HCT116 (cell line): ENCODE data around the gene ZNF143. TPM values are rescaled to one million over a fixed set of nuclear protein-coding genes. Genes with fewer than 3 reads are reported as not detected.

Experiments
- ATAC-seq: fragments of 200-7000 bp; cut with Tn5 transposase; 2 replicates; pipeline ENCODE4 v1.9.1; 2020; ENCODE audit warnings: mild to moderate bottlenecking, moderate library complexity
- BruUV-seq: library from RNA; stranded (reverse); fragments of 400-500 nt; replicated peaks from 2 replicates; lab custom pipeline; 2021; lab: Mats Ljungman, UMichigan
- CTCF ChIA-PET: fragments of 300-600 bp; sonication (Branson Sonifier 250); formaldehyde crosslinking; loops from one replicate; lab custom pipeline; 2021; ENCODE audit warnings: antibody characterized with exemption; lab: Charles Lee
- POLR2A ChIA-PET: fragments of 300-600, 350-600 bp; sonication (Branson Sonifier 250); formaldehyde crosslinking; loops from one replicate; lab custom pipeline; 2021; ENCODE audit warnings: antibody characterized with exemption; lab: Charles Lee
- RAD21 ChIA-PET, 2 experiments: fragments of 300-600 bp; sonication (Branson Sonifier 250); formaldehyde crosslinking; loops; one replicate each; lab custom pipeline; 2023; ENCODE audit warnings: low total read pairs in 2 of 2; ENCODE audit not compliant: uncharacterized antibody in 2 of 2, unreplicated experiment in 2 of 2, low non-redundant PET in 1 of 2; lab: Charles Lee
- DNase-seq: peaks from one replicate; pipeline ENCODE4 v3.0.0-alpha.2; 2010; ENCODE audit warnings: low read depth, low spot score
- H2AFZ ChIP-seq: fragments of 200-600 bp; shearing (Covaris generic), sonication (generic); 2 replicates; pipeline ENCODE4 v1.6.1; 2017; ENCODE audit warnings: low read depth, mixed run types, mixed read lengths, antibody characterized with exemption, low read length; ENCODE audit not compliant: poor library complexity, severe bottlenecking
- H3K27ac ChIP-seq: 2 replicates; pipeline ENCODE4 v1.5.1; 2012; ENCODE audit warnings: low read depth, low read length
- H3K27me3 ChIP-seq: fragments of 200-600 bp; sonication (generic); 2 replicates; pipeline ENCODE4 v1.6.1; 2016; ENCODE audit warnings: mixed run types, low read length, mixed read lengths; ENCODE audit not compliant: insufficient read depth
- H3K36me3 ChIP-seq, 2 experiments: fragments of 200-500 bp in 1 of 2; fragments of 200-600 bp in 1 of 2; sonication (Bioruptor generic) in 1 of 2; sonication (generic) in 1 of 2; 2 replicates each; pipeline versions ENCODE4 v1.5.1 to v1.6.1; 2014 to 2016; ENCODE audit warnings: low read length in 2 of 2, inconsistent platforms in 1 of 2, mixed read lengths in 1 of 2, mixed run types in 1 of 2; ENCODE audit not compliant: insufficient read depth in 2 of 2, control insufficient read depth in 1 of 2
- H3K4me1 ChIP-seq, 2 experiments: fragments of 200-600 bp in 1 of 2; sonication (generic) in 1 of 2; 2 replicates each; pipeline versions ENCODE4 v1.5.1 to v1.6.1; 2012 to 2017; ENCODE audit warnings: low read length in 2 of 2, inconsistent platforms in 1 of 2, mild to moderate bottlenecking in 1 of 2, mixed read lengths in 1 of 2, mixed run types in 1 of 2, moderate library complexity in 1 of 2; ENCODE audit not compliant: insufficient read depth in 2 of 2, control insufficient read depth in 1 of 2
- H3K4me2 ChIP-seq: fragments of 200-600 bp; sonication (generic); 2 replicates; pipeline ENCODE4 v1.6.1; 2017; ENCODE audit warnings: mixed run types, low read length, mixed read lengths
- H3K4me3 ChIP-seq, 2 experiments: fragments of 200-600 bp in 1 of 2; sonication (generic) in 1 of 2; replicated peaks in 1 of 2; 2 replicates each; pipeline ENCODE4 v1.5.1; 2011 to 2016; ENCODE audit warnings: low read length in 2 of 2, control low read depth in 1 of 2, low read depth in 1 of 2, mild to moderate bottlenecking in 1 of 2, mixed read lengths in 1 of 2, mixed run types in 1 of 2
- H3K79me2 ChIP-seq: fragments of 200-600 bp; sonication (generic); 2 replicates; pipeline ENCODE4 v1.6.1; 2017; ENCODE audit warnings: mild to moderate bottlenecking, mixed run types, low read length, moderate library complexity, mixed read lengths; ENCODE audit not compliant: insufficient read depth
- H3K9ac ChIP-seq: fragments of 200-600 bp; sonication (generic); 2 replicates; pipeline ENCODE4 v1.6.1; 2016; ENCODE audit warnings: low read length, mixed read lengths
- H3K9me2 ChIP-seq: fragments of 200-600 bp; sonication (generic), shearing (Covaris generic); 2 replicates; pipeline ENCODE4 v1.6.1; 2017; ENCODE audit warnings: mixed run types, mild to moderate bottlenecking, moderate library complexity; ENCODE audit not compliant: insufficient read depth
- H3K9me3 ChIP-seq, 2 experiments: fragments of 200-500 bp in 1 of 2; fragments of 200-600 bp in 1 of 2; sonication (Bioruptor generic) in 1 of 2; sonication (generic) in 1 of 2; 2 replicates each; pipeline ENCODE4 v1.6.1; 2014 to 2017; ENCODE audit warnings: low read length in 2 of 2, mixed read lengths in 2 of 2, inconsistent platforms in 1 of 2, low read depth in 1 of 2, mild to moderate bottlenecking in 1 of 2, mixed run types in 1 of 2, moderate library complexity in 1 of 2; ENCODE audit not compliant: control insufficient read depth in 1 of 2, insufficient read depth in 1 of 2
- H4K20me1 ChIP-seq: fragments of 200-600 bp; sonication (generic), shearing (Covaris generic); 2 replicates; pipeline ENCODE4 v1.6.1; 2017; ENCODE audit warnings: mixed run types, mild to moderate bottlenecking, moderate library complexity; ENCODE audit not compliant: insufficient read depth
- CBX3 ChIP-seq: IDR thresholded peaks from 2 replicates; pipeline ENCODE4 v1.6.1; 2012; ENCODE audit warnings: low read depth
- CEBPB ChIP-seq: IDR thresholded peaks from 2 replicates; pipeline ENCODE4 v1.6.1; 2012; ENCODE audit warnings: low read depth
- EGR1 ChIP-seq: IDR thresholded peaks from 2 replicates; pipeline ENCODE4 v1.6.1; 2012; ENCODE audit warnings: low read depth
- ELF1 ChIP-seq: IDR thresholded peaks from 2 replicates; pipeline ENCODE4 v1.6.1; 2012; ENCODE audit warnings: low read depth, borderline replicate concordance
- EZH2phosphoT487 ChIP-seq: fragments of 200-600 bp; IDR thresholded peaks from 2 replicates; pipeline ENCODE4 v1.6.1; 2018; ENCODE audit warnings: antibody characterized with exemption, borderline replicate concordance
- FOSL1 ChIP-seq: IDR thresholded peaks from 2 replicates; pipeline ENCODE4 v1.6.1; 2012; ENCODE audit warnings: low read depth
- JUND ChIP-seq: IDR thresholded peaks from 2 replicates; pipeline ENCODE4 v1.6.1; 2012
- POLR2A ChIP-seq: IDR thresholded peaks from 2 replicates; pipeline ENCODE4 v1.7.0; 2011; ENCODE audit warnings: borderline replicate concordance; ENCODE audit not compliant: insufficient read depth, insufficient read length; ENCODE audit errors: extremely low read depth
- POLR2AphosphoS5 ChIP-seq: IDR thresholded peaks from 2 replicates; pipeline ENCODE4 v1.6.1; 2011; ENCODE audit warnings: mild to moderate bottlenecking, low read depth, low read length, moderate library complexity
- RAD21 ChIP-seq: IDR thresholded peaks from 2 replicates; pipeline ENCODE4 v1.6.1; 2012; ENCODE audit warnings: low read depth, mild to moderate bottlenecking
- SIN3A ChIP-seq: IDR thresholded peaks from 2 replicates; pipeline ENCODE4 v1.6.1; 2012; ENCODE audit warnings: low read depth
- SP1 ChIP-seq: IDR thresholded peaks from 2 replicates; pipeline ENCODE4 v1.6.1; 2012; ENCODE audit warnings: low read depth
- SRF ChIP-seq: IDR thresholded peaks from 2 replicates; pipeline ENCODE4 v1.6.1; 2012; ENCODE audit warnings: low read depth
- TCF7L2 ChIP-seq: IDR thresholded peaks from 2 replicates; pipeline ENCODE4 v1.7.0; 2011; ENCODE audit warnings: borderline replicate concordance, inconsistent platforms; ENCODE audit not compliant: insufficient read depth, insufficient read length; ENCODE audit errors: extremely low read depth
- YY1 ChIP-seq: IDR thresholded peaks from 2 replicates; pipeline ENCODE4 v1.6.1; 2011; ENCODE audit warnings: low read length, low read depth, moderate library complexity, mild to moderate bottlenecking; ENCODE audit not compliant: insufficient replicate concordance; ENCODE audit errors: extremely low read depth
- ZFX ChIP-seq: fragments of 450-650 bp; IDR thresholded peaks from 2 replicates; pipeline ENCODE4 v1.6.1; 2017
- ZNF274 ChIP-seq: fragments of 200-500 bp; sonication (Bioruptor generic); IDR thresholded peaks from 2 replicates; pipeline ENCODE4 v1.6.1; 2014; ENCODE audit warnings: mild to moderate bottlenecking, low read depth, low read length, inconsistent platforms
- intact Hi-C: fragments of 100-400 bp; cut with micrococcal nuclease; formaldehyde crosslinking; loops from 2 replicates; pipeline ENCODE4 v1.10.0; 2022
- total RNA-seq: library from RNA; stranded (reverse); gene quantifications from one replicate; pipeline ENCODE4 v1.2.1, GENCODE V29; 2021; ENCODE audit not compliant: unreplicated experiment
- TF ChIP-seq, protein P1 (sequence below): IDR thresholded peaks from 2 replicates; pipeline ENCODE4 v1.6.1; 2011; ENCODE audit warnings: mild to moderate bottlenecking, low read length, moderate library complexity; ENCODE audit not compliant: insufficient replicate concordance; ENCODE audit errors: extremely low read depth
- TF ChIP-seq, protein P2 (sequence below), 3 experiments: fragments of 200-600 bp in 1 of 3; sonication (generic) in 1 of 3; IDR thresholded peaks in 2 of 3; conservative IDR thresholded peaks in 1 of 3; 2 replicates each; pipeline ENCODE4 v1.5.1; 2012 to 2017; ENCODE audit warnings: low read depth in 2 of 3, low read length in 2 of 3, antibody characterized with exemption in 1 of 3, borderline replicate concordance in 1 of 3, control low read depth in 1 of 3, mild to moderate bottlenecking in 1 of 3, mixed read lengths in 1 of 3, mixed run types in 1 of 3, moderate library complexity in 1 of 3; ENCODE audit not compliant: insufficient read depth in 1 of 3
- TF ChIP-seq, protein P3 (sequence below): IDR thresholded peaks from 2 replicates; pipeline ENCODE4 v1.6.1; 2012
- TF ChIP-seq, protein P4 (sequence below): IDR thresholded peaks from 2 replicates; pipeline ENCODE4 v1.6.1; 2012

Gene ZNF143
- total RNA-seq, 1 experiment from 2014 or later, result 27.5 TPM

DNA sequence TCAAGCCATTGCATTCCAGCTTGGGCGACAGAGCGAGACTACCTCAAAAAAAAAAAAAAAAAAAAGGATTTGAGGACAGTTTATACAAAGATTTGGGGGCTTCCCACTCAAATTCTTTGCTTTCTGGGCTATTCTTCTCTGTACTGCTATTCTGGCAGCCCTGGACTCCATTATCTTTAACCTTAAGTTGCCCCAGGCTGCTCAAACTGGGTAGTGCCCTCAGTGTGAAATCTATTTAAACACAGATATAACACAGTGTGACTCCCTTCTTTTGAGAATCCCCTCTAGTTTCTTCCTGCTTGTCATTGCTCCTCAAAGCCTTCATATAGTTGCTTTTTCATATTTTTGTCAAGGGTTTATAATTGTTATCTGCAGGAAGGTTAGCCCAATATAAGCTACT, 63.2 kb downstream of the ZNF143 start (continued):
- no peak for TF ChIP-seq FOSL1
- no peak for TF ChIP-seq RAD21
- no peak for TF ChIP-seq POLR2A
- TF ChIP-seq YY1, result no peak
- no peak for TF ChIP-seq SP1
- TF ChIP-seq EZH2phosphoT487, result no peak
- no peak for TF ChIP-seq TCF7L2
- no peak for TF ChIP-seq CEBPB
- TF ChIP-seq EGR1, result no peak
- TF ChIP-seq, all 23 proteins: peak for 0

DNA sequence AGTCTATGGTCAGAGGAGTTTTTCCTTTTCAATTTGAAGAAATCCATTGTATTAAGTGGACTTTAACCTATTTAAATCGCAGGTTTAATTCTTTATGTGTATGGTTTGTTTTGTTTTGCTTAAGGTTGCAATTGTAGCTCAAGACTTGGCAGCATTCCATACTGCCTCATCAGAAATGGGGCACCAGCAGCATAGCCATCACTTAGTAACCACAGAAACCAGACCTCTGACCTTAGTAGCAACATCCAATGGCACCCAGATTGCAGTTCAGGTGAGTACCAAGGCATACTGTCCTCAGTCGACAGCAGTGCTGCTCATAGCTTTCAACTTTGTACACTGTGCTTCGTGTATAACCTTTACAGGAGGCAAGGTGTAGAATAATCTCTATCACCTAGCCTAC, 64.3 kb downstream of the ZNF143 start:
- ChIA-PET POLR2A (no interaction called here), RAD21 (no interaction called here), CTCF (interaction anchor here (1.2 to 2.4 kb wide), 2 partner anchors 10 to 18 kb away, joined by 3 to 17 read pairs; no protein-coding TSS in a partner anchor)
- no peaks in the 10 kb centered on the region for H4K20me1 ChIP-seq
- ATAC-seq, result no peak
- no peak overlapping the region for H2AFZ ChIP-seq
- H3K4me1 ChIP-seq, result peaks cover 21 to 25% of the 10 kb centered on the region in 2 experiments; a peak in 3 of 4 replicates
- H3K79me2 ChIP-seq, result no peaks in the 10 kb centered on the region
- no TSS peak for BruUV-seq
- H3K4me3 ChIP-seq, result no peak overlapping the region
- H3K27ac ChIP-seq, result no peak overlapping the region
- intact Hi-C loops, result no loop called here
- H3K27me3 ChIP-seq, result no peaks in the 10 kb centered on the region
- no peaks in the 10 kb centered on the region for H3K9me3 ChIP-seq
- DNase-seq, result no peak
- no peak overlapping the region for H3K9ac ChIP-seq
- H3K9me2 ChIP-seq, result no peaks in the 10 kb centered on the region
- no peak overlapping the region for H3K4me2 ChIP-seq
- no peak for TF ChIP-seq SIN3A
- TF ChIP-seq ELF1, result no peak
- TF ChIP-seq CBX3, result no peak
- TF ChIP-seq, protein P1, sequence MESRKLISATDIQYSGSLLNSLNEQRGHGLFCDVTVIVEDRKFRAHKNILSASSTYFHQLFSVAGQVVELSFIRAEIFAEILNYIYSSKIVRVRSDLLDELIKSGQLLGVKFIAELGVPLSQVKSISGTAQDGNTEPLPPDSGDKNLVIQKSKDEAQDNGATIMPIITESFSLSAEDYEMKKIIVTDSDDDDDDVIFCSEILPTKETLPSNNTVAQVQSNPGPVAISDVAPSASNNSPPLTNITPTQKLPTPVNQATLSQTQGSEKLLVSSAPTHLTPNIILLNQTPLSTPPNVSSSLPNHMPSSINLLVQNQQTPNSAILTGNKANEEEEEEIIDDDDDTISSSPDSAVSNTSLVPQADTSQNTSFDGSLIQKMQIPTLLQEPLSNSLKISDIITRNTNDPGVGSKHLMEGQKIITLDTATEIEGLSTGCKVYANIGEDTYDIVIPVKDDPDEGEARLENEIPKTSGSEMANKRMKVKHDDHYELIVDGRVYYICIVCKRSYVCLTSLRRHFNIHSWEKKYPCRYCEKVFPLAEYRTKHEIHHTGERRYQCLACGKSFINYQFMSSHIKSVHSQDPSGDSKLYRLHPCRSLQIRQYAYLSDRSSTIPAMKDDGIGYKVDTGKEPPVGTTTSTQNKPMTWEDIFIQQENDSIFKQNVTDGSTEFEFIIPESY, result no peak
- TF ChIP-seq FOSL1, result no peak
- no peak for TF ChIP-seq ZNF274
- TF ChIP-seq, protein P2, sequence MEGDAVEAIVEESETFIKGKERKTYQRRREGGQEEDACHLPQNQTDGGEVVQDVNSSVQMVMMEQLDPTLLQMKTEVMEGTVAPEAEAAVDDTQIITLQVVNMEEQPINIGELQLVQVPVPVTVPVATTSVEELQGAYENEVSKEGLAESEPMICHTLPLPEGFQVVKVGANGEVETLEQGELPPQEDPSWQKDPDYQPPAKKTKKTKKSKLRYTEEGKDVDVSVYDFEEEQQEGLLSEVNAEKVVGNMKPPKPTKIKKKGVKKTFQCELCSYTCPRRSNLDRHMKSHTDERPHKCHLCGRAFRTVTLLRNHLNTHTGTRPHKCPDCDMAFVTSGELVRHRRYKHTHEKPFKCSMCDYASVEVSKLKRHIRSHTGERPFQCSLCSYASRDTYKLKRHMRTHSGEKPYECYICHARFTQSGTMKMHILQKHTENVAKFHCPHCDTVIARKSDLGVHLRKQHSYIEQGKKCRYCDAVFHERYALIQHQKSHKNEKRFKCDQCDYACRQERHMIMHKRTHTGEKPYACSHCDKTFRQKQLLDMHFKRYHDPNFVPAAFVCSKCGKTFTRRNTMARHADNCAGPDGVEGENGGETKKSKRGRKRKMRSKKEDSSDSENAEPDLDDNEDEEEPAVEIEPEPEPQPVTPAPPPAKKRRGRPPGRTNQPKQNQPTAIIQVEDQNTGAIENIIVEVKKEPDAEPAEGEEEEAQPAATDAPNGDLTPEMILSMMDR (IDR thresholded peaks at IDR 0.05 in 2 of 3, conservative IDR thresholded peaks at IDR 0.05 in 1 of 3; ENCODE audit: borderline replicate concordance in 1 of 3, insufficient read depth in 1 of 3, low read depth in 2 of 3, low read length in 2 of 3), result no peak
- TF ChIP-seq JUND, result no peak
- TF ChIP-seq SP1, result no peak
- TF ChIP-seq POLR2AphosphoS5, result no peak
- TF ChIP-seq, protein P3, sequence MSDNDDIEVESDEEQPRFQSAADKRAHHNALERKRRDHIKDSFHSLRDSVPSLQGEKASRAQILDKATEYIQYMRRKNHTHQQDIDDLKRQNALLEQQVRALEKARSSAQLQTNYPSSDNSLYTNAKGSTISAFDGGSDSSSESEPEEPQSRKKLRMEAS, result no peak
- TF ChIP-seq, protein P4, sequence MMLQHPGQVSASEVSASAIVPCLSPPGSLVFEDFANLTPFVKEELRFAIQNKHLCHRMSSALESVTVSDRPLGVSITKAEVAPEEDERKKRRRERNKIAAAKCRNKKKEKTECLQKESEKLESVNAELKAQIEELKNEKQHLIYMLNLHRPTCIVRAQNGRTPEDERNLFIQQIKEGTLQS, result no peak
- no peak for TF ChIP-seq YY1
- TF ChIP-seq SRF, result no peak
- no peak for TF ChIP-seq ZFX
- TF ChIP-seq, all 23 proteins: peak for 0
- H3K36me3 ChIP-seq, result peaks cover 0 to 5% of the 10 kb centered on the region in 2 experiments; a peak in 1 of 4 replicates
